Inflammatory macrophage treated with lipopolysaccharide for 4 hours (primary cell): ENCODE data around the gene OR6X1.

Experiments
- DNase-seq: peaks from one replicate; pipeline ENCODE4 v3.0.0-alpha.2; 2020

Gene OR6X1

GRCh38 chr11:123754101-123754568, at the start of gene OR6X1:
Gene OR6X1 (minus strand): TSS chr11:123754518. CDS start chr11:123754518, 0 bp downstream.
- DNase-seq, result no peak

- no peak for DNase-seq
Observed at GRCh38 chr11:123801765-123802164, 47.4 kb upstream of the OR6X1 start.

- DNase-seq, result no peak
Observed at GRCh38 chr11:123800036-123800435, 45.7 kb upstream of the OR6X1 start.

GRCh38 chr11:123799438-123799837, 45.1 kb upstream of the OR6X1 start:
- DNase-seq, result no peak

GRCh38 chr11:123798513-123799252, 44.4 kb upstream of the OR6X1 start:
- DNase-seq, result no peak

GRCh38 chr11:123798079-123798478, 43.8 kb upstream of the OR6X1 start:
- no peak for DNase-seq

GRCh38 chr11:123797541-123797940, 43.2 kb upstream of the OR6X1 start:
- DNase-seq, result no peak

- no peak for DNase-seq
Observed at GRCh38 chr11:123797114-123797513, 42.8 kb upstream of the OR6X1 start.

- DNase-seq, result no peak
Observed at GRCh38 chr11:123796226-123796625, 41.9 kb upstream of the OR6X1 start.

- no peak for DNase-seq
Observed at GRCh38 chr11:123783536-123783935, 29.2 kb upstream of the OR6X1 start.

GRCh38 chr11:123778511-123778910, 24.2 kb upstream of the OR6X1 start:
- no peak for DNase-seq

- DNase-seq, result no peak
Observed at GRCh38 chr11:123775715-123776549, 21.6 kb upstream of the OR6X1 start.

- DNase-seq, result no peak
Observed at GRCh38 chr11:123775289-123775688, 21.0 kb upstream of the OR6X1 start.

- no peak for DNase-seq
Observed at GRCh38 chr11:123773959-123774358, 19.6 kb upstream of the OR6X1 start.

- no peak for DNase-seq
Observed at GRCh38 chr11:123773026-123773425, 18.7 kb upstream of the OR6X1 start.

GRCh38 chr11:123771664-123772063, 17.3 kb upstream of the OR6X1 start:
- no peak for DNase-seq

- no peak for DNase-seq
Observed at GRCh38 chr11:123770712-123771111, 16.4 kb upstream of the OR6X1 start.

- no peak for DNase-seq
Observed at GRCh38 chr11:123765601-123766000, 11.3 kb upstream of the OR6X1 start.

- DNase-seq, result no peak
Observed at GRCh38 chr11:123762422-123762821, 8.1 kb upstream of the OR6X1 start.

GRCh38 chr11:123760894-123761293, 6.6 kb upstream of the OR6X1 start:
- no peak for DNase-seq

- DNase-seq, result no peak
Observed at GRCh38 chr11:123757976-123758375, 3.7 kb upstream of the OR6X1 start.

GRCh38 chr11:123755813-123756212, 1.5 kb upstream of the OR6X1 start:
- no peak for DNase-seq

GRCh38 chr11:123755344-123755743, 1.0 kb upstream of the OR6X1 start:
- no peak for DNase-seq

GRCh38 chr11:123753110-123753509, 1.2 kb downstream of the OR6X1 start:
- no peak for DNase-seq
